ENCODE measurements around the gene MED27.

DNA sequence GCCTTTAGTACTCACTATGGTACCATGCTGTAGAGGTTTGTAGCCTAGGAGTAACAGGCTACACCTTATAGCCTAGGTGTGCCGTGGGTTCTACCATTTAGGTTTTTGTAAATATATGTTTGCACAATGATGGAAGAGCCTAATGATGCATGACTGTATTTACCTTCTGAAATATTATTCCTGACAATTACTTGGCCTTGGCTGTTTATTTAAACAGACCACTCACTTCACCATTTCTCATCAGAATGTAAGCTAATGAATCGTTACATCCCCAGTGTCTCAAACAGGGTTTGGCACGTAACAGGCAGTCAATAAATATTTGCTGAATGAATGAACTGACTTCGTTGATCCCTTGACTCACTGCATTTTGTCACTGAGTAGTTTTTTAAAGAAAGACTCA lies 93.1 kb downstream of the MED27 start:
- TF ChIP-seq CTCF (IDR thresholded peaks at IDR 0.05 in 2 of 3, conservative IDR thresholded peaks at IDR 0.05 in 1 of 3; ENCODE audit: control insufficient read depth in 2 of 3, extremely low read depth in 1 of 3, insufficient read depth in 1 of 3, low read depth in 3 of 3, low read length in 3 of 3) (no peak), HSF1 (IDR thresholded peaks at IDR 0.05; ENCODE audit: low read depth, low read length) (no peak), STAT1 (conservative IDR thresholded peaks at IDR 0.05) (no peak), ZNF207 (IDR thresholded peaks at IDR 0.05; ENCODE audit: borderline replicate concordance) (no peak), HDAC2 (IDR thresholded peaks at IDR 0.05) (no peak), E2F4 (IDR thresholded peaks at IDR 0.05; ENCODE audit: low read depth, low read length) (no peak), ZSCAN29 (IDR thresholded peaks at IDR 0.05) (no peak), RAD21 (IDR thresholded peaks at IDR 0.05; ENCODE audit: insufficient read depth, low read depth, low read length) (no peak)
- TF ChIP-seq, protein P1, sequence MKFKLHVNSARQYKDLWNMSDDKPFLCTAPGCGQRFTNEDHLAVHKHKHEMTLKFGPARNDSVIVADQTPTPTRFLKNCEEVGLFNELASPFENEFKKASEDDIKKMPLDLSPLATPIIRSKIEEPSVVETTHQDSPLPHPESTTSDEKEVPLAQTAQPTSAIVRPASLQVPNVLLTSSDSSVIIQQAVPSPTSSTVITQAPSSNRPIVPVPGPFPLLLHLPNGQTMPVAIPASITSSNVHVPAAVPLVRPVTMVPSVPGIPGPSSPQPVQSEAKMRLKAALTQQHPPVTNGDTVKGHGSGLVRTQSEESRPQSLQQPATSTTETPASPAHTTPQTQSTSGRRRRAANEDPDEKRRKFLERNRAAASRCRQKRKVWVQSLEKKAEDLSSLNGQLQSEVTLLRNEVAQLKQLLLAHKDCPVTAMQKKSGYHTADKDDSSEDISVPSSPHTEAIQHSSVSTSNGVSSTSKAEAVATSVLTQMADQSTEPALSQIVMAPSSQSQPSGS (IDR thresholded peaks at IDR 0.05; ENCODE audit: low read length): no peak
- TF ChIP-seq, protein P2, sequence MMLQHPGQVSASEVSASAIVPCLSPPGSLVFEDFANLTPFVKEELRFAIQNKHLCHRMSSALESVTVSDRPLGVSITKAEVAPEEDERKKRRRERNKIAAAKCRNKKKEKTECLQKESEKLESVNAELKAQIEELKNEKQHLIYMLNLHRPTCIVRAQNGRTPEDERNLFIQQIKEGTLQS (IDR thresholded peaks at IDR 0.05; ENCODE audit: borderline replicate concordance, extremely low read depth, low read depth, low read length): no peak
